Hypothalamus (tissue), 51 donors: ENCODE measurements around the gene TNFRSF12A.

Experiments used
- DNase-seq, 51 donors: peaks; one replicate each; lab custom pipeline; 2025; lab: John Stamatoyannopoulos, UW

TNFRSF12A gene

GRCh38 chr16:2985462-2985861, 34.7 kb upstream of the TNFRSF12A start:
- DNase-seq: no peak

GRCh38 chr16:2985893-2986355, 34.2 kb upstream of the TNFRSF12A start:
- DNase-seq: no peak

GRCh38 chr16:2986623-2987188, 33.5 kb upstream of the TNFRSF12A start:
- DNase-seq: no peak

GRCh38 chr16:2987286-2987685, 32.9 kb upstream of the TNFRSF12A start:
- DNase-seq: no peak

- no peak for DNase-seq
These were observed 32.3 kb upstream of the TNFRSF12A start for GRCh38 chr16:2987833-2988232.

- DNase-seq: no peak
These were observed 31.5 kb upstream of the TNFRSF12A start for GRCh38 chr16:2988590-2989099.

GRCh38 chr16:2990891-2991290, 29.3 kb upstream of the TNFRSF12A start:
- no peak for DNase-seq

GRCh38 chr16:2991566-2992261, 28.5 kb upstream of the TNFRSF12A start:
- no peak for DNase-seq

- no peak for DNase-seq
These were observed 27.6 kb upstream of the TNFRSF12A start for GRCh38 chr16:2992383-2993081.

- no peak for DNase-seq
These were observed 23.9 kb upstream of the TNFRSF12A start for GRCh38 chr16:2996298-2996697.

- no peak for DNase-seq
These were observed 20.2 kb upstream of the TNFRSF12A start for GRCh38 chr16:2999929-3000328.

GRCh38 chr16:3000540-3000939, 19.6 kb upstream of the TNFRSF12A start:
- DNase-seq: no peak

- DNase-seq: no peak
These were observed 18.9 kb upstream of the TNFRSF12A start for GRCh38 chr16:3001316-3001715.

- DNase-seq: peak; percentile 38 to 99 (median 95)
These were observed 16.4 kb upstream of the TNFRSF12A start for GRCh38 chr16:3003582-3004270.

GRCh38 chr16:3004319-3004718, 15.8 kb upstream of the TNFRSF12A start:
- DNase-seq: no peak

GRCh38 chr16:3004781-3005284, 15.3 kb upstream of the TNFRSF12A start:
- DNase-seq: no peak

- DNase-seq: no peak
These were observed 12.9 kb upstream of the TNFRSF12A start for GRCh38 chr16:3007059-3007956.

GRCh38 chr16:3007957-3008689, 12.0 kb upstream of the TNFRSF12A start:
- DNase-seq: peak in 5 of 51 donors; percentile 8 to 20 (median 10)

- no peak for DNase-seq
These were observed 11.5 kb upstream of the TNFRSF12A start for GRCh38 chr16:3008690-3009037.
